ENCODE measurements around the gene TCF7L1. TPM values are rescaled to one million over a fixed set of nuclear protein-coding genes. Genes with fewer than 3 reads are reported as not detected.
A peak's percentile ranks its signal among the peaks of the same experiment; 100 is the strongest.

TCF7L1 gene
- total RNA-seq, 2 donors from 2014 or later, result 3.1 to 4.0 TPM

GRCh38 chr2:85251070-85251616 is 118.0 kb downstream of the TCF7L1 start:
- Histone ChIP-seq H3K9me3 (no peaks in the 10 kb centered on the region), H3K36me3 (no peaks in the 10 kb centered on the region), H3K4me3 (no peak overlapping the region), H3K27me3 (no peaks in the 10 kb centered on the region), H3K27ac (peak overlapping the region; percentile 52 to 71), H3K4me1 (peaks cover 0 to 86% of the 10 kb centered on the region in 2 donors)
- DNase-seq (ENCODE audit: low spot score), result no peak
- TF ChIP-seq CTCF (IDR thresholded peaks at IDR 0.05), result no peak

- H3K9me3 ChIP-seq, result no peaks in the 10 kb centered on the region
- no peaks in the 10 kb centered on the region for H3K27me3 ChIP-seq
- DNase-seq (ENCODE audit: low spot score), result no peak
- H3K4me3 ChIP-seq, result no peak overlapping the region
- H3K27ac ChIP-seq, result no peak overlapping the region
- no peaks in the 10 kb centered on the region for H3K36me3 ChIP-seq
- H3K4me1 ChIP-seq, result peaks cover 0 to 87% of the 10 kb centered on the region in 2 donors
- no peak for TF ChIP-seq CTCF (IDR thresholded peaks at IDR 0.05)
These were observed 120.7 kb downstream of the TCF7L1 start for GRCh38 chr2:85253890-85254289.

- Histone ChIP-seq H3K4me1 (peaks cover 0 to 87% of the 10 kb centered on the region in 2 donors), H3K4me3 (no peak overlapping the region), H3K27me3 (no peaks in the 10 kb centered on the region), H3K27ac (peak overlapping the region in 1 of 2 donors; percentile 1), H3K9me3 (no peaks in the 10 kb centered on the region), H3K36me3 (no peaks in the 10 kb centered on the region)
- TF ChIP-seq CTCF (IDR thresholded peaks at IDR 0.05), result no peak
- DNase-seq (ENCODE audit: low spot score), result no peak
These were observed 121.5 kb downstream of the TCF7L1 start for GRCh38 chr2:85254540-85255300.

GRCh38 chr2:85255456-85255812 is 122.2 kb downstream of the TCF7L1 start:
- TF ChIP-seq CTCF (IDR thresholded peaks at IDR 0.05), result no peak
- Histone ChIP-seq H3K4me3 (no peak overlapping the region), H3K4me1 (peaks cover 0 to 87% of the 10 kb centered on the region in 2 donors)

GRCh38 chr2:85255813-85256594 is 122.8 kb downstream of the TCF7L1 start:
- TF ChIP-seq CTCF (IDR thresholded peaks at IDR 0.05), result no peak
- no peak for DNase-seq (ENCODE audit: low spot score)
- peaks cover 0 to 85% of the 10 kb centered on the region in 2 donors for H3K4me1 ChIP-seq

More at GRCh38 chr2:85255456-85255812, 122.2 kb downstream of the TCF7L1 start:
- H3K27ac ChIP-seq, result peak overlapping the region; percentile 34 to 44
- H3K9me3 ChIP-seq, result no peaks in the 10 kb centered on the region
- no peak for DNase-seq (ENCODE audit: low spot score)
- no peaks in the 10 kb centered on the region for H3K36me3 ChIP-seq
- no peaks in the 10 kb centered on the region for H3K27me3 ChIP-seq

More at GRCh38 chr2:85255813-85256594, 122.8 kb downstream of the TCF7L1 start:
- H3K27me3 ChIP-seq, result no peaks in the 10 kb centered on the region
- peak overlapping the region in 1 of 2 donors; percentile 19 for H3K4me3 ChIP-seq
- H3K9me3 ChIP-seq, result no peaks in the 10 kb centered on the region
- no peaks in the 10 kb centered on the region for H3K36me3 ChIP-seq
- H3K27ac ChIP-seq, result peak overlapping the region; percentile 34 to 44

Data from right atrium auricular region (tissue), 2 donors.